ENCODE measurements around the gene IRAG1.

GRCh38 chr11:10670099-10670498, 23.5 kb downstream of the IRAG1 start:
- no peak for TF ChIP-seq TAF1 (IDR thresholded peaks at IDR 0.05; ENCODE audit: low read depth)
- no peak for TF ChIP-seq CTCF (IDR thresholded peaks at IDR 0.05; ENCODE audit: poor library complexity, severe bottlenecking)

Data from neural cell (in vitro differentiated cells).